ENCODE measurements around the gene LTN1.
"Not testable (repeated sequence)": the region's sequence is repeated elsewhere in the genome, so short reads cannot be mapped to it uniquely, and the experiment has no call there.

Gene LTN1

GRCh38 chr21:28979092-28979491, 13.6 kb downstream of the LTN1 start:
- DNase-seq = no peak

GRCh38 chr21:28975397-28975796, 17.3 kb downstream of the LTN1 start:
- DNase-seq = no peak

- DNase-seq = no peak
These were observed 18.0 kb downstream of the LTN1 start for GRCh38 chr21:28974531-28975227.

- DNase-seq = no peak
These were observed 20.3 kb downstream of the LTN1 start for GRCh38 chr21:28972398-28972797.

- no peak for DNase-seq
These were observed 21.5 kb downstream of the LTN1 start for GRCh38 chr21:28971171-28971570.

GRCh38 chr21:28963831-28964230, 28.8 kb downstream of the LTN1 start:
- DNase-seq = no peak

- DNase-seq = no peak
These were observed 30.2 kb downstream of the LTN1 start for GRCh38 chr21:28962465-28962864.

- no peak for DNase-seq
These were observed 30.8 kb downstream of the LTN1 start for GRCh38 chr21:28961927-28962326.

GRCh38 chr21:28960245-28960644, 32.4 kb downstream of the LTN1 start:
- DNase-seq = no peak

- DNase-seq = no peak
These were observed 33.1 kb downstream of the LTN1 start for GRCh38 chr21:28959367-28960099.

GRCh38 chr21:28953247-28953646, 39.4 kb downstream of the LTN1 start:
- no peak for DNase-seq

GRCh38 chr21:28952686-28953085, 40.0 kb downstream of the LTN1 start:
- no peak for DNase-seq

GRCh38 chr21:28949318-28949717, 43.4 kb downstream of the LTN1 start:
- no peak for DNase-seq

- DNase-seq = no peak
These were observed 48.4 kb downstream of the LTN1 start for GRCh38 chr21:28944296-28944695.

GRCh38 chr21:28943631-28944030, 49.0 kb downstream of the LTN1 start:
- no peak for DNase-seq

GRCh38 chr21:28938726-28939125, 54.0 kb downstream of the LTN1 start:
- DNase-seq = no peak

GRCh38 chr21:28937737-28938136, 54.9 kb downstream of the LTN1 start:
- DNase-seq = no peak

- no peak for DNase-seq
These were observed 56.0 kb downstream of the LTN1 start for GRCh38 chr21:28936721-28937120.

- no peak for DNase-seq
These were observed 56.6 kb downstream of the LTN1 start for GRCh38 chr21:28936036-28936435.

- no peak for DNase-seq
These were observed 60.0 kb downstream of the LTN1 start for GRCh38 chr21:28932717-28933116.

- not testable (repeated sequence) for DNase-seq
These were observed 60.8 kb downstream of the LTN1 start for GRCh38 chr21:28931708-28932372.

- DNase-seq = no peak
These were observed 63.9 kb downstream of the LTN1 start for GRCh38 chr21:28928578-28929420.

GRCh38 chr21:28927130-28927529, 65.5 kb downstream of the LTN1 start:
- no peak for DNase-seq
